Muscle layer of colon (tissue), 2 donors: ENCODE measurements around the gene BOLA2B.

ENCODE experiments used
- H3K27ac ChIP-seq: one replicate; pipeline ENCODE4 v1.7.0; 2013; ENCODE audit warnings: low read depth, mild to moderate bottlenecking, low read length, moderate library complexity
- H3K27me3 ChIP-seq, 2 donors: one replicate each; pipeline ENCODE4 v1.7.0; 2013; ENCODE audit warnings: low read length in 2 of 2, mild to moderate bottlenecking in 2 of 2; ENCODE audit not compliant: insufficient read depth in 2 of 2, control insufficient read depth in 1 of 2
- H3K36me3 ChIP-seq: one replicate; pipeline ENCODE4 v1.7.0; 2013; ENCODE audit warnings: mild to moderate bottlenecking, low read length; ENCODE audit not compliant: insufficient read depth
- H3K4me1 ChIP-seq: one replicate; pipeline ENCODE4 v1.7.0; 2013; ENCODE audit warnings: mild to moderate bottlenecking, low read length; ENCODE audit not compliant: insufficient read depth
- H3K4me3 ChIP-seq, 2 donors: one replicate each; pipeline ENCODE4 v1.7.0; 2013; ENCODE audit warnings: low read length in 2 of 2, low read depth in 1 of 2, mild to moderate bottlenecking in 1 of 2, moderate library complexity in 1 of 2
- H3K9ac ChIP-seq: one replicate; pipeline ENCODE4 v1.7.0; 2013; ENCODE audit warnings: low read length
- H3K9me3 ChIP-seq: one replicate; pipeline ENCODE4 v1.7.0; 2013; ENCODE audit warnings: mild to moderate bottlenecking, low read length
- donor health status: abdominal sarcoma.
- donor health status: Adenocarcinoma of cecum.

BOLA2B gene

DNA sequence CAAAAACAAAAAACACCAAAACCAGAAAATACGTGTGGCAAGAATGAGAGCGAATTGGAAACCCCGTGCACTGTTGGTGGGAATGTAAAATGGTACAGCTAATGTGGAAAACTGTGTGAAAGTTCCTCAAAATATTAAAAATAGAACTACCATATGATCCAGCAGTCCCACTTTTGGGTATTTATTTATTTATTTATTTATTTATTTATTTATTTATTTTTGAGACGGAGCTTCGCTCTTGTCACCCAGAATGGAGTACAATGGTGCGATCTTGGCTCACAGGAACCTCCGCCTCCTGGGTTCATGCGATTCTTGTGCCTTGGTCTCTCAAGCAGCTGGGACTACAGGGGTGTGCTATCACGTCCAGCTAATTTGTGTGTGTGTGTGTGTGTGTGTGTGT is 40.9 kb downstream of the BOLA2B start:
- Histone ChIP-seq H3K4me3 (no peak overlapping the region), H3K27ac (no peak overlapping the region), H3K27me3 (no peaks in the 10 kb centered on the region), H3K4me1 (no peaks in the 10 kb centered on the region), H3K9ac (no peak overlapping the region), H3K36me3 (no peaks in the 10 kb centered on the region), H3K9me3 (peaks cover 4% of the 10 kb centered on the region)

DNA sequence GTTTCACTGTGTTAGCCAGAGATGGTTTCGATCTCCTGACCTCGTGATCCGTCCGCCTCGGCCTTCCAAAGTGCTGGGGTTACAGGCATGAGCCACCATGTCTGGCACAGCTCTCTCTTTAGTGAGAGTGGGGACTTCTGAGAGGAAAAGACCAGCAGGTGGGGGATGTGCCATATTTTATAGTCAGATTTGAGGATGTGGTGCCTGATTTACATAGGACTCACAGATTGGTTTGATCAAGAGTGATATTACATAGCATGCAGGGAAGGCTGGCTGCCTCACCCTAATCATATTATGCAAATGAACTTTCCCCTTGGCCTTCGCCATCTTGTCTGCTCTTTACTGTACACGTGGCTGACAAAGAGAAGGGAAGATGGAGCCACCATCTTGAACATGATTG is 42.4 kb downstream of the BOLA2B start:
- Histone ChIP-seq H3K9me3 (peaks cover 4% of the 10 kb centered on the region), H3K4me1 (no peaks in the 10 kb centered on the region), H3K27me3 (no peaks in the 10 kb centered on the region), H3K36me3 (no peaks in the 10 kb centered on the region), H3K4me3 (no peak overlapping the region), H3K9ac (no peak overlapping the region), H3K27ac (no peak overlapping the region)

DNA sequence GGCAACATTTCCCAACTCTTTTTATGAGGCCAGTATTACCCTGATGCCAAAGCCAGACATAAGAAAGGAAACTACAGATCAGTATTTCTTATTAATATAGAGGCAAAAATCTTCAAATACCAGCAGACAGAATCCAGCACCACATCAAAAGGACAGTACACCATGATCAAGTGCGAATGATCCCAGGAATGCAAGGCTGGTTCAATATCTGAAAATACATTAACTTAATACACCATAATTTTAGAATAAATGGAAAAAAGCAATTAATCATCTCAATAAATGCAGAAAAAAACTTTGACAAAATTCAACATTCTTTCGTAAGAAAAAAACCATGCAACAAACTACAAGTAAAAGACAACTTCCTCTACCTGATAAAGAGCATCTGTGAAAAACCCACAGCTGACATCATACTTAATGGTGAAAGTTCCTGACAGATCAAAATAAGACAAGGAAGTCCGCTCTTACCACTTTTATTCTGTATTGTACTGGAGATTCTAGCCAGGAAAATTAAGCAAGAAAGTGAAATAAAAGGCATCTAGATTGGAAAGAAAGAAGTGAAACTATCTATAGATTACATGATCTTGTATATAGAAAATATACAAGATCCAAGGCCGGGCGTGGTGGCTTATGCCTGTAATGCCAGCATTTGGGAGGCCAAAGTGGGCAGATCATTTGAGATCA is 44.1 kb downstream of the BOLA2B start:
- H3K9me3 ChIP-seq, result peaks cover 4% of the 10 kb centered on the region
- H3K27ac ChIP-seq, result no peak overlapping the region
- H3K27me3 ChIP-seq, result no peaks in the 10 kb centered on the region
- H3K4me1 ChIP-seq, result no peaks in the 10 kb centered on the region
- no peaks in the 10 kb centered on the region for H3K36me3 ChIP-seq
- no peak overlapping the region for H3K4me3 ChIP-seq
- no peak overlapping the region for H3K9ac ChIP-seq

DNA sequence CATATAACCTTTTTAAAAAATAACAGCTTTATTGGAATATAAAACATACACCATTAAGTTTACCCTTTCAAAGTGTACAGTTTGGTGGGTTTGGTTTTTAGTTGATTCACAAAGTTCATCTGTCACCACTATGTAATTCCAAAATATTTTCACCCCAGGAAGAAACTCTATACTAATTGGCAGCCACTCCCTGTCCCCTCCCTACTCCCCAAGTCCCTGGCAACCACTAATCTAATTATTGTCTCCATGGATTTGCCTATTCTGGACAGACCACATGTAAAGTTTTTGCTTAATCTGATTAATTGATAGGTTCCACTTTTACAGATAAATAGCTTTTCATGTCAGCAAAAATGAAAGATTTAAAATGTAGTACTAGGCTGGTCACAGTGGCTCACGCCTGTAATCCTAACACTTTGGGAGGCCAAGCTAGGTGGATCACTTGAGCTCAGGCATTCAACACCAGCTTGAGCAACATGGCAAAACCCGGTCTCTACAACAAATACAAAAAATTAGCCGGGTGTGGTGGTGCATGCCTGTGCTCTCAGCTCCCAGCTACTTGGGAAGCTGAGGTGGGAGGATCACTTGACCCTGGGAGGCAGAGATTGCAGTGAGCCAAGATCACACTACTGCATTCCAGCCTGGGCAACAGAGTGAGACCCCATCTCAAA is 45.5 kb downstream of the BOLA2B start:
- H3K36me3 ChIP-seq, result no peaks in the 10 kb centered on the region
- no peak overlapping the region for H3K9ac ChIP-seq
- H3K27me3 ChIP-seq, result no peaks in the 10 kb centered on the region
- peaks cover 4% of the 10 kb centered on the region for H3K9me3 ChIP-seq
- H3K27ac ChIP-seq, result no peak overlapping the region
- no peaks in the 10 kb centered on the region for H3K4me1 ChIP-seq
- no peak overlapping the region for H3K4me3 ChIP-seq

DNA sequence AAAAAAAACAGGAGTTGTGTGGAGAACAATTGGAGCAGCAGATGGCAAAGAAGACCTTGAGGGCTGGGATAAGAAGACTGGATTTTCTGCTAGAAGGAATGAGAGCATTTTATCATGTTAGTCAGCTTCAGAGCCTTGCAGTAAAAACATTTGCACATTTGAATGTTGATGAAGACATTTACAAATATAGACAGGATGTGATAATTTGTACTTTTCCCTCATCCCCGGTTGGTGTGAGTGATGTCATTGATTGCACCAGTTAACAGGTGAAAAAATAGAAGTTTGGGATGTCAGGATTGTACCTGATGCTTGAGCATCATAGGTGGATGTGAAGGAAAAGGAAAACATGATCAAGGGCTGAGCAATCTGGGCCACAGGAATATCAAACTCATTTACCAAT is 47.8 kb downstream of the BOLA2B start:
- no peak overlapping the region for H3K27ac ChIP-seq
- no peaks in the 10 kb centered on the region for H3K4me1 ChIP-seq
- H3K27me3 ChIP-seq, result no peaks in the 10 kb centered on the region
- H3K36me3 ChIP-seq, result no peaks in the 10 kb centered on the region
- no peak overlapping the region for H3K9ac ChIP-seq
- no peak overlapping the region for H3K4me3 ChIP-seq
- peaks cover 4% of the 10 kb centered on the region for H3K9me3 ChIP-seq

DNA sequence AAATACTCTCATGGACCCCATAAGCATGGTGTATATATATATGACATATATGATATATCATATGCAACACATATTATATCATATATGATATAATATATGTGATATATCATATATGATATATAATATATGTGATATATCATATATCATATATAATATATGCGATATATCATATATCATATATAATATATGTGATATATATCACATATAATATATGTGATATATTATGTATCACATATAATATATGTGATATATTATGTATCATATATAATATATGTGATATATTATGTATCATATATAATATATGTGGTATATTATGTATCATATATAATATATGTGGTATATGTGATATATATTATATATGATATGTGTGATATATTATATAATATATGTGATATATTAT is 48.5 kb downstream of the BOLA2B start:
- Histone ChIP-seq H3K9ac (no peak overlapping the region), H3K27me3 (no peaks in the 10 kb centered on the region), H3K36me3 (no peaks in the 10 kb centered on the region), H3K27ac (no peak overlapping the region), H3K4me1 (no peaks in the 10 kb centered on the region), H3K9me3 (peaks cover 4% of the 10 kb centered on the region), H3K4me3 (no peak overlapping the region)

DNA sequence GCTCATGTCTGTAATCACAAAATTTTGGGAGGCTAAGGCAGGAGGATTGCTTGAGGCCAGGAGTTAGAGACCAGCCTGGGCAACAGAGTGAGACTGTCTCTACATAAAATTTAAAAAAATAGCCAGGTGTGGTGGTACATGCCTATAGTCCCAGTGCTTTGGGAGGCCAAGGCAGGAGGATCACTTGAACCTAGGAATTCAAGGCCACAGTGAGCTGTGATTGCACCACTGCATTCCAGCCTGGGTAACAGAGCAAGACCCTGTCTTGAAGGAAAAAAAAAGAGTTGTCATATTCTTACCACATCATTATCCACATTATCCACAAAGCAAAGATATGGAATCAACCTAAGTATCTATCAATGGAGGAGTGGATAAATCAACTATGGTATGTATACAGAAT is 49.4 kb downstream of the BOLA2B start:
- no peaks in the 10 kb centered on the region for H3K36me3 ChIP-seq
- no peaks in the 10 kb centered on the region for H3K4me1 ChIP-seq

DNA sequence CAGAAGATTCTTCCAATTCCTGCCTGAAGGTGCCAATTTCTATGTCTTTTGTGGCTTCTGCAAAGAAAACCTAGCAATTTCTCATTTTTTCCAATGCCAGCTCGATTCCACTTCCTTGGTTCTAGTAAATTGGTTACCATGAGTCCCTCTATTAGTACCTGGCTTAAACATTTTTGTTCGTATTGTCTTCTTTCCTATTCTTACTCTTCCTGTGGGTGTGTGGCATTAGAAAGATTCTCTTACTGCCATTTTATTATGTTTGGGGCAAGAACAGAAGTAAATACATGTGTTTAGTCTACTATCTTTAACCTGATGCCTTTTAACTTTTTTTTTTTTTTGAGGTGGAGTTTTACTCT is 50.1 kb downstream of the BOLA2B start:
- H3K9ac ChIP-seq, result no peak overlapping the region
- no peaks in the 10 kb centered on the region for H3K4me1 ChIP-seq
- H3K9me3 ChIP-seq, result no peaks in the 10 kb centered on the region

More for the DNA sequence above, 49.4 kb downstream of the BOLA2B start:
- Histone ChIP-seq H3K4me3 (no peak overlapping the region), H3K9ac (no peak overlapping the region), H3K27ac (no peak overlapping the region), H3K27me3 (no peaks in the 10 kb centered on the region), H3K9me3 (no peaks in the 10 kb centered on the region)

More for the DNA sequence above, 50.1 kb downstream of the BOLA2B start:
- no peak overlapping the region for H3K4me3 ChIP-seq
- H3K27ac ChIP-seq, result no peak overlapping the region
- no peaks in the 10 kb centered on the region for H3K27me3 ChIP-seq
- H3K36me3 ChIP-seq, result no peaks in the 10 kb centered on the region
